HepG2 (cell line): Measurements from ENCODE around the gene EMID1. TPM values are rescaled to one million over a fixed set of nuclear protein-coding genes. Genes with fewer than 3 reads are reported as not detected.

Experiments
- ATAC-seq: fragments of 200-7000 bp; cut with Tn5 transposase; 3 replicates; pipeline ENCODE4 v1.9.1; 2020; ENCODE audit warnings: mild to moderate bottlenecking, moderate library complexity
- BruUV-seq: library from RNA; stranded (reverse); fragments of 400-500 nt; replicated peaks from 2 replicates; lab custom pipeline; 2021; lab: Mats Ljungman, UMichigan
- CTCF ChIA-PET: fragments of 300-600 bp; formaldehyde crosslinking; extraction: SDS; loops from one replicate; lab custom pipeline; 2021; ENCODE audit warnings: low total read pairs, inconsistent platforms, low intra/inter-chr PET ratio; lab: Yijun Ruan, JAX
- POLR2A ChIA-PET: fragments of 350-600 bp; sonication (Branson Sonifier 250); formaldehyde crosslinking; loops from one replicate; lab custom pipeline; 2020; ENCODE audit warnings: antibody characterized with exemption, inconsistent platforms; lab: Yijun Ruan, JAX
- DNase-seq: peaks from one replicate; pipeline ENCODE4 v3.0.0-alpha.2; 2015; ENCODE audit warnings: low spot score
- FAIRE-seq: peaks from 3 replicates; lab custom pipeline; 2011; peaks lifted over from hg19 to GRCh38; lab: Jason Lieb, UNC
- H2AFZ ChIP-seq: one replicate; pipeline ENCODE4 v1.6.1; 2011; ENCODE audit warnings: low read length, inconsistent platforms
- H3K27ac ChIP-seq: fragments of 300-600 bp; 3 replicates; pipeline ENCODE4 v1.8.0; 2011; ENCODE audit warnings: mixed run types, mild to moderate bottlenecking, mixed read lengths, low read length, inconsistent platforms; ENCODE audit not compliant: insufficient read depth; ENCODE audit errors: extremely low read length
- H3K27me3 ChIP-seq, 2 experiments: fragments of 200-600 bp in 1 of 2; 2 replicates in 1 of 2; 3 replicates in 1 of 2; pipeline versions ENCODE4 v1.6.0 to v1.8.0; 2011; ENCODE audit warnings: low read length in 2 of 2, mild to moderate bottlenecking in 2 of 2, moderate library complexity in 2 of 2, inconsistent platforms in 1 of 2; ENCODE audit not compliant: insufficient read depth in 2 of 2, control insufficient read depth in 1 of 2
- H3K36me3 ChIP-seq, 2 experiments: fragments of 200-600 bp in 1 of 2; replicated peaks in 1 of 2; 2 replicates in 1 of 2; 3 replicates in 1 of 2; pipeline versions ENCODE4 v1.5.1 to v1.8.0; 2011; ENCODE audit warnings: low read length in 2 of 2, inconsistent platforms in 1 of 2; ENCODE audit not compliant: insufficient read depth in 2 of 2, control insufficient read depth in 1 of 2
- H3K4me1 ChIP-seq: 2 replicates; pipeline ENCODE4 v1.5.1; 2012; ENCODE audit warnings: low read length, inconsistent platforms; ENCODE audit not compliant: insufficient read depth
- H3K4me2 ChIP-seq: 2 replicates; pipeline ENCODE4 v1.6.0; 2011; ENCODE audit warnings: low read depth, low read length, inconsistent platforms
- H3K4me3 ChIP-seq, 3 experiments: fragments of 200-600 bp in 1 of 3; sonication (generic), shearing (Covaris generic) in 1 of 3; replicated peaks in 1 of 3; 2 replicates each; pipeline ENCODE4 v1.5.1; 2011 to 2016; ENCODE audit warnings: low read length in 3 of 3, inconsistent platforms in 2 of 3, low read depth in 2 of 3, mild to moderate bottlenecking in 2 of 3, control low read depth in 1 of 3, mixed read lengths in 1 of 3; ENCODE audit not compliant: insufficient read depth in 1 of 3
- H3K79me2 ChIP-seq: one replicate; pipeline ENCODE4 v1.6.1; 2011; ENCODE audit warnings: low read length, inconsistent platforms; ENCODE audit not compliant: insufficient read depth
- H3K9ac ChIP-seq: 2 replicates; pipeline ENCODE4 v1.6.0; 2011; ENCODE audit warnings: mild to moderate bottlenecking, low read depth, low read length, inconsistent platforms; ENCODE audit not compliant: insufficient read depth
- H3K9me3 ChIP-seq: 2 replicates; pipeline ENCODE4 v1.5.1; 2012; ENCODE audit warnings: mild to moderate bottlenecking, low read length
- H4K20me1 ChIP-seq: 2 replicates; pipeline ENCODE4 v1.6.0; 2011; ENCODE audit warnings: inconsistent platforms, mild to moderate bottlenecking, low read length, moderate library complexity; ENCODE audit not compliant: insufficient read depth
- ATF7 ChIP-seq, 2 experiments: fragments of 450-650 bp in 1 of 2; sonication (generic) in 1 of 2; formaldehyde crosslinking in 1 of 2; IDR thresholded peaks; 2 replicates each; pipeline versions ENCODE4 v1.4.0 to v1.6.1; 2016 to 2020; ENCODE audit warnings: antibody characterized with exemption in 1 of 2, mild to moderate bottlenecking in 1 of 2, missing genetic modification reagents in 1 of 2
- ELF1 ChIP-seq: sonication (generic); formaldehyde crosslinking; IDR thresholded peaks from 2 replicates; pipeline ENCODE4 v1.4.0; 2020; ENCODE audit warnings: missing genetic modification reagents
- FOSL2 ChIP-seq: sonication (generic); formaldehyde crosslinking; IDR thresholded peaks from 2 replicates; pipeline ENCODE4 v1.4.0; 2020; ENCODE audit warnings: missing genetic modification reagents
- MATR3 ChIP-seq: sonication (generic); formaldehyde crosslinking; IDR thresholded peaks from 2 replicates; pipeline ENCODE4 v1.4.0; 2020; ENCODE audit warnings: missing genetic modification reagents
- NFKB2 ChIP-seq: sonication (generic); formaldehyde crosslinking; IDR thresholded peaks from 2 replicates; pipeline ENCODE4 v1.4.0; 2020; ENCODE audit warnings: missing genetic modification reagents, borderline replicate concordance
- POLR2G ChIP-seq: fragments of 200-400 bp; formaldehyde crosslinking; IDR thresholded peaks from 2 replicates; pipeline ENCODE4 v1.6.1; 2018; ENCODE audit warnings: mild to moderate bottlenecking, low read depth, low read length, moderate library complexity
- SIN3A ChIP-seq: IDR thresholded peaks from 2 replicates; pipeline ENCODE4 v1.6.1; 2011; ENCODE audit warnings: low read depth, mild to moderate bottlenecking, control low read depth, low read length, borderline replicate concordance
- TARDBP ChIP-seq: sonication (generic); formaldehyde crosslinking; IDR thresholded peaks from 2 replicates; pipeline ENCODE4 v1.8.0; 2022; ENCODE audit warnings: mild to moderate bottlenecking, missing genetic modification reagents
- ZFP36 ChIP-seq: fragments of 150-350 bp; IDR thresholded peaks from 2 replicates; pipeline ENCODE4 v1.6.1; 2018; ENCODE audit warnings: borderline replicate concordance, low read length, low read depth; ENCODE audit not compliant: partially characterized antibody
- ZKSCAN8 ChIP-seq: IDR thresholded peaks from 2 replicates; pipeline ENCODE4 v1.6.1; 2016; ENCODE audit warnings: borderline replicate concordance, missing genetic modification reagents, missing compliant biosample characterization
- ZNF12 ChIP-seq: sonication (generic); formaldehyde crosslinking; IDR thresholded peaks from 2 replicates; pipeline ENCODE4 v1.5.0; 2020; ENCODE audit warnings: missing genetic modification reagents
- ZNF180 ChIP-seq: sonication (generic); formaldehyde crosslinking; IDR thresholded peaks from 2 replicates; pipeline ENCODE4 v1.4.0; 2020; ENCODE audit warnings: low read depth, missing genetic modification reagents, borderline replicate concordance
- ZNF224 ChIP-seq: sonication (generic); formaldehyde crosslinking; IDR thresholded peaks from 2 replicates; pipeline ENCODE4 v1.5.0; 2020; ENCODE audit warnings: mild to moderate bottlenecking, missing genetic modification reagents
- ZNF264 ChIP-seq: sonication (generic); formaldehyde crosslinking; IDR thresholded peaks from 2 replicates; pipeline ENCODE4 v1.4.0; 2020; ENCODE audit warnings: missing genetic modification reagents
- ZNF44 ChIP-seq: sonication (generic); formaldehyde crosslinking; IDR thresholded peaks from 2 replicates; pipeline ENCODE4 v1.5.1; 2020; ENCODE audit warnings: mild to moderate bottlenecking, missing genetic modification reagents
- ZNF501 ChIP-seq: sonication (generic); formaldehyde crosslinking; IDR thresholded peaks from 2 replicates; pipeline ENCODE4 v1.5.1; 2020; ENCODE audit warnings: mild to moderate bottlenecking, moderate library complexity, missing genetic modification reagents
- ZNF598 ChIP-seq: sonication (generic); formaldehyde crosslinking; IDR thresholded peaks from 2 replicates; pipeline ENCODE4 v1.5.1; 2020; ENCODE audit warnings: mild to moderate bottlenecking, missing genetic modification reagents, borderline replicate concordance
- ZNF672 ChIP-seq: sonication (generic); formaldehyde crosslinking; IDR thresholded peaks from 2 replicates; pipeline ENCODE4 v1.8.1; 2022; ENCODE audit warnings: missing genetic modification reagents
- ZNF772 ChIP-seq: sonication (generic); formaldehyde crosslinking; IDR thresholded peaks from 2 replicates; pipeline ENCODE4 v1.5.0; 2020; ENCODE audit warnings: mild to moderate bottlenecking, missing genetic modification reagents
- in situ Hi-C: cut with HindIII; loops from 2 replicates; pipeline ENCODE4 v1.10.0; 2017; ENCODE audit warnings: low pct_unique_long_range_greater_than_20kb; ENCODE audit not compliant: extremely low pct_ligation_motif_present
- intact Hi-C: fragments of 100-400 bp; cut with micrococcal nuclease; formaldehyde crosslinking; loops from one replicate; pipeline ENCODE4 v1.10.0; 2022; ENCODE audit not compliant: unreplicated experiment
- polyA plus RNA-seq, 8 experiments: library from polyadenylated mRNA; depleted of rRNA in 3 of 8; stranded (reverse) in 7 of 8; unstranded in 1 of 8; fragments of >200 nt; fragmentation: Illumina TruSeq in 4 of 8; extraction: Trizol in 4 of 8; gene quantifications; 2 replicates each; pipeline versions ENCODE4 v1.2.1 to v1.2.3, GENCODE V29; 2011 to 2016; ENCODE audit warnings: low read depth in 4 of 8, missing spikeins in 1 of 8, mixed read lengths in 1 of 8; ENCODE audit not compliant: insufficient read depth in 1 of 8
- total RNA-seq, 5 experiments: library from RNA; depleted of rRNA; stranded (reverse); fragments of >200 nt; fragmentation: Illumina TruSeq; extraction: Trizol; gene quantifications; 2 replicates each; pipeline ENCODE4 v1.2.3, GENCODE V29; 2016; ENCODE audit warnings: low read depth in 1 of 5
- TF ChIP-seq, protein P1 (sequence below): sonication (generic); formaldehyde crosslinking; IDR thresholded peaks from 2 replicates; pipeline ENCODE4 v1.8.1; 2022; ENCODE audit warnings: mild to moderate bottlenecking, missing genetic modification reagents
- TF ChIP-seq, protein P2 (sequence below): sonication (generic); formaldehyde crosslinking; IDR thresholded peaks from 2 replicates; pipeline ENCODE4 v1.5.0; 2020; ENCODE audit warnings: missing genetic modification reagents
- TF ChIP-seq, protein P3 (sequence below): sonication (generic); formaldehyde crosslinking; IDR thresholded peaks from 2 replicates; pipeline ENCODE4 v1.5.0; 2020; ENCODE audit warnings: missing genetic modification reagents
- TF ChIP-seq, protein P4 (sequence below): sonication (generic); formaldehyde crosslinking; IDR thresholded peaks from 2 replicates; pipeline ENCODE4 v1.4.0; 2020; ENCODE audit warnings: missing genetic modification reagents

EMID1 gene
- total and polyA plus RNA-seq, 2 of the 13 experiments (the other 11 are each of a cell fraction or from before 2014, with no cell fraction given): 0.45 to 0.82 TPM

DNA sequence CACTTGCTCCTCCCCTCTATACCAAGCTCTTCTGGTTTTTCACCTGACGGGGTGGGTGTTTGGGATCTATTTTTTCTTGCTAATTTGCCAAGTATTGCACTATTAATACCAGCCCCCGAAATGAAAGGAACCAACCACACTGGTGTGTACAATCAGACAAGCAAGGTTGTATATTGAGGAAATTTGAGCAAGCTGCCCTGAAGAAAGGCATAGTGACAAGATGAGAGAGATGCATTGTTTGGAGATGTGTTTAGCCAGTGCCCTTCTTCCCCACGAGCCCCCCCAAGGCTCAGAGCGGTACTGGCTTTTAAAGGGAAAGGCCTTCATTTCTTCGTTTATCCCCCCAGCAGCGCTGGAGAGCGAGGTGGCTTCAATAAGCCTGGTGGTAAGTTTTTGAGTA, 85.5 kb downstream of the EMID1 start (continued):
- TF ChIP-seq POLR2G (peak; percentile 34; the same call in 1 of the 2 replicates), FOSL2 (CRISPR knock-in tag) (no peak), ZNF772 (no peak), ZNF12 (no peak), TARDBP (CRISPR knock-in tag) (no peak), ATF7 (IDR thresholded peaks at IDR 0.05) (no peak), ATF7 (CRISPR knock-in tag; IDR thresholded peaks at IDR 0.05) (no peak), SIN3A (no peak), ZFP36 (no peak)
- TF ChIP-seq, protein P1, sequence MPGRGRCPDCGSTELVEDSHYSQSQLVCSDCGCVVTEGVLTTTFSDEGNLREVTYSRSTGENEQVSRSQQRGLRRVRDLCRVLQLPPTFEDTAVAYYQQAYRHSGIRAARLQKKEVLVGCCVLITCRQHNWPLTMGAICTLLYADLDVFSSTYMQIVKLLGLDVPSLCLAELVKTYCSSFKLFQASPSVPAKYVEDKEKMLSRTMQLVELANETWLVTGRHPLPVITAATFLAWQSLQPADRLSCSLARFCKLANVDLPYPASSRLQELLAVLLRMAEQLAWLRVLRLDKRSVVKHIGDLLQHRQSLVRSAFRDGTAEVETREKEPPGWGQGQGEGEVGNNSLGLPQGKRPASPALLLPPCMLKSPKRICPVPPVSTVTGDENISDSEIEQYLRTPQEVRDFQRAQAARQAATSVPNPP (CRISPR knock-in tag): no peak
- TF ChIP-seq, protein P2, sequence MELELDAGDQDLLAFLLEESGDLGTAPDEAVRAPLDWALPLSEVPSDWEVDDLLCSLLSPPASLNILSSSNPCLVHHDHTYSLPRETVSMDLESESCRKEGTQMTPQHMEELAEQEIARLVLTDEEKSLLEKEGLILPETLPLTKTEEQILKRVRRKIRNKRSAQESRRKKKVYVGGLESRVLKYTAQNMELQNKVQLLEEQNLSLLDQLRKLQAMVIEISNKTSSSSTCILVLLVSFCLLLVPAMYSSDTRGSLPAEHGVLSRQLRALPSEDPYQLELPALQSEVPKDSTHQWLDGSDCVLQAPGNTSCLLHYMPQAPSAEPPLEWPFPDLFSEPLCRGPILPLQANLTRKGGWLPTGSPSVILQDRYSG: no peak

DNA sequence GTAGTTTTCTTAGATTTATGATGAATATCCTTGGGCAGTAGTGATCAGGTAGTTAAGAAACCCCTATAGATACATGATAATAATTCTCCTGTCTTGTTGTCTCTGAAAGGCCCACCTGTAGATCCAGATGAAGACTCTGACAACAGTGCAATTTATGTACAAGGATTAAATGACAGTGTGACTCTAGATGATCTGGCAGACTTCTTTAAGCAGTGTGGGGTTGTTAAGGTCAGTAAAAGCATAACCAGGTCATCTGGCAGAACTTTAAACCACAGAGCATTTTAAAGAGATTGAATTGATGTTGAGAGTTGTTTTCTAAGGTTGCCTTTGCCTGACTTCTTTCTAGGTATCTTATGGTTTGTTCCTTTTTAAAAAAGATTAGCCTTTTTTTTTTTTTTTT, 86.7 kb downstream of the EMID1 start:
- H3K9ac ChIP-seq: no peak overlapping the region
- no peak overlapping the region for H3K27ac ChIP-seq
- peaks cover 8% of the 10 kb centered on the region; the same call in 1 of the 2 replicates for H4K20me1 ChIP-seq
- H2AFZ ChIP-seq: no peak overlapping the region
- FAIRE-seq (no peak), DNase-seq (no peak), ATAC-seq (no peak)
- BruUV-seq: no TSS peak
- H3K27me3 ChIP-seq: no peaks in the 10 kb centered on the region
- TF ChIP-seq NFKB2 (CRISPR knock-in tag) (no peak), ZNF501 (no peak), ELF1 (CRISPR knock-in tag) (no peak), ZNF672 (CRISPR knock-in tag) (no peak), ZKSCAN8 (CRISPR knock-in tag) (no peak), ZNF44 (no peak), ZNF264 (CRISPR knock-in tag) (no peak), ZNF180 (CRISPR knock-in tag) (no peak), ZNF598 (CRISPR knock-in tag) (no peak), MATR3 (CRISPR knock-in tag) (no peak), ZNF224 (CRISPR knock-in tag) (no peak)
- TF ChIP-seq, protein P3, sequence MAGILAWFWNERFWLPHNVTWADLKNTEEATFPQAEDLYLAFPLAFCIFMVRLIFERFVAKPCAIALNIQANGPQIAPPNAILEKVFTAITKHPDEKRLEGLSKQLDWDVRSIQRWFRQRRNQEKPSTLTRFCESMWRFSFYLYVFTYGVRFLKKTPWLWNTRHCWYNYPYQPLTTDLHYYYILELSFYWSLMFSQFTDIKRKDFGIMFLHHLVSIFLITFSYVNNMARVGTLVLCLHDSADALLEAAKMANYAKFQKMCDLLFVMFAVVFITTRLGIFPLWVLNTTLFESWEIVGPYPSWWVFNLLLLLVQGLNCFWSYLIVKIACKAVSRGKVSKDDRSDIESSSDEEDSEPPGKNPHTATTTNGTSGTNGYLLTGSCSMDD (CRISPR knock-in tag): no peak
- TF ChIP-seq, protein P4, sequence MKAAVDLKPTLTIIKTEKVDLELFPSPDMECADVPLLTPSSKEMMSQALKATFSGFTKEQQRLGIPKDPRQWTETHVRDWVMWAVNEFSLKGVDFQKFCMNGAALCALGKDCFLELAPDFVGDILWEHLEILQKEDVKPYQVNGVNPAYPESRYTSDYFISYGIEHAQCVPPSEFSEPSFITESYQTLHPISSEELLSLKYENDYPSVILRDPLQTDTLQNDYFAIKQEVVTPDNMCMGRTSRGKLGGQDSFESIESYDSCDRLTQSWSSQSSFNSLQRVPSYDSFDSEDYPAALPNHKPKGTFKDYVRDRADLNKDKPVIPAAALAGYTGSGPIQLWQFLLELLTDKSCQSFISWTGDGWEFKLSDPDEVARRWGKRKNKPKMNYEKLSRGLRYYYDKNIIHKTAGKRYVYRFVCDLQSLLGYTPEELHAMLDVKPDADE: no peak
- in situ Hi-C loops: no loop called here
- H3K4me1 ChIP-seq: no peaks in the 10 kb centered on the region
- ChIA-PET POLR2A (no interaction called here), CTCF (no interaction called here)
- peaks cover 8% of the 10 kb centered on the region for H3K79me2 ChIP-seq
- no peak overlapping the region for H3K4me3 ChIP-seq
- peaks cover 45 to 98% of the 10 kb centered on the region in 2 experiments for H3K36me3 ChIP-seq
- no peak overlapping the region for H3K4me2 ChIP-seq
- intact Hi-C loops: no loop called here
- H3K9me3 ChIP-seq: no peaks in the 10 kb centered on the region
